ENCODE results near the gene XPC.
A peak's percentile ranks its signal among the peaks of the same experiment; 100 is the strongest.

Gene XPC

DNA sequence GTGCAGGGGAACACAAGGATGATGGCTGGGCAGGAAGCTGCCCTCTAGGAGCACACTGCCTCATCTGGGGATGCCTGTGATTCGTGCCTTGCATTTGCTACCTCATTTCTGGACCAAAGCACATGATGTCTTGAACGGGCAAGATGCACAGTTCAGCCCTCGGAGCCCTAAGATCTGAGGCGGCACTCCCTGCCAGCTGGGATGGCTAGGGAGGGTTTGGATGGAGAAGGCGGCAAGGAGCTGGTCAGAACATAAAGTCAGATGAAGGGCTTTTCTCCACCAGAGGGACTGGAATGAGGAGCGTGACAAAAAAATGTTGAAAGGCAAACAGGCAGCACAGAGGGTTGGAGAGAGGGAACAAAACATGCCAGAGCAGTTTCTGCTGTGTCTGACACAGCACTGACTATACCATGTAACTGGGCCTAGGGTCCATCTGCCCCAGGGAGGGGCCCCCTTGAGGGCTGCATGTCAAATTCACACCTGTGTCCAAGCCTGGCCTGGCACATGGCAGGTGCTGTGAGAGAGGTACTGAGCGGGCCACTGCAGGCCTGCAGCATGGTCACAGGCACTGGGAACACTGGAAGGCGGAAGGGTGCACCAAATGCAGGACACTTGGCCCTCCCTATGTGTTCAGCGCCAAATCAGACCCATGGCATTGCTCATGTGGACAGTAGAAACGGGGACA, 31.9 kb downstream of the XPC start:
- peak; percentile 47 for DNase-seq

DNA sequence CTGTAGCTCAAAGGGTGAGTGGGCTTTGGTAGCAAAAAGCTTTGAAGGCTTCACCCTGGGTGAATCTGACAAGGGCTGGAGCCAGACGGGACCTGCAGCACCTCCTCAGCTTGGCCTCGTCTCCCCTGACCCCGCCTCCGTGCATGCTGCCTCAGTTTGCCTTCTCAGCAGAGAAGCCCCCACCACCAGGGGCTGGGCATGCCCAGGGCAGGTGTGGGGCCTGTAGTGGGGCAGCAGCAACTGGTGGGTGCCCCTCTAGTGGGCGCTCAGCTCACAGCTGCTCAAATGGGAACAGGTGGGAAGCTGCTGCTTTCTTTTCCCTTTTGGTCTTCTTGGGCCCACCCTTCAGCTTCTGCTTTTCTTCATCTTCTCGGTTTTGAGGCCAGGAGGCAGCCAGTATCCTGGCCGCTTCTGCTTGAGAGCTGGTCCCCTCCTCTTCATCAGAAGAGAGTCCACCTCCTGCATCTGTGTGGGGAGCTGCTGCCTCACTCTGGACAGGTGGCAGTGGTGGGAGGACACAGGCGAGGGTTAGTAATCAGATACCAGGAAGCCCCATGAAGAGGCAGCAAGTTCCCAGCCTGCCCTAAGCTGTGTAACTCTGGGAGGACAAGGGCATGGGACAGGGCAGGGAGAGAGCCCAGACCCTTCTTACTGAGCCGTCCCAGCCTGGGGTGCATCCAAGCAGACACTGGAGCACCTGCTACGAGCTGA, 32.6 kb downstream of the XPC start:
- peak; percentile 55 for DNase-seq

DNA sequence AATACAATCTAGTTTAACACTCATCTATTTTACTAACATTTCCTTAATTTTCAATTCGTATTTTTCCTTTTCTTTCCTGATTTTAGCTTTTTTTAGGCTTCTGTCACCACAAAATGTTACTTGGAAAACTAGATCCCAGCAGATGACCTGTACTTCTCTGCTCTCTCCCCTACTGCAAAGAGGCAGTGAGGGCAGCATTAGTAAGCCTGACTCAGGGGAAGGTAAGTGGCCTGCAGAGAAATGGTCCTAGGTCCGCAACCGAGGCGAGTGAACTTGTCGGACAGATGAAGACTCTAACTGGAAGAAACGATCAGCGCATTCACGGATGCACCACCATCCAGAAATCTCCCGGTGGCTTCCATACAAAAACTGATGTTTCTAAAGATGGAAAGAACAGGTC, 33.2 kb downstream of the XPC start:
- peak; percentile 65 for DNase-seq

DNA sequence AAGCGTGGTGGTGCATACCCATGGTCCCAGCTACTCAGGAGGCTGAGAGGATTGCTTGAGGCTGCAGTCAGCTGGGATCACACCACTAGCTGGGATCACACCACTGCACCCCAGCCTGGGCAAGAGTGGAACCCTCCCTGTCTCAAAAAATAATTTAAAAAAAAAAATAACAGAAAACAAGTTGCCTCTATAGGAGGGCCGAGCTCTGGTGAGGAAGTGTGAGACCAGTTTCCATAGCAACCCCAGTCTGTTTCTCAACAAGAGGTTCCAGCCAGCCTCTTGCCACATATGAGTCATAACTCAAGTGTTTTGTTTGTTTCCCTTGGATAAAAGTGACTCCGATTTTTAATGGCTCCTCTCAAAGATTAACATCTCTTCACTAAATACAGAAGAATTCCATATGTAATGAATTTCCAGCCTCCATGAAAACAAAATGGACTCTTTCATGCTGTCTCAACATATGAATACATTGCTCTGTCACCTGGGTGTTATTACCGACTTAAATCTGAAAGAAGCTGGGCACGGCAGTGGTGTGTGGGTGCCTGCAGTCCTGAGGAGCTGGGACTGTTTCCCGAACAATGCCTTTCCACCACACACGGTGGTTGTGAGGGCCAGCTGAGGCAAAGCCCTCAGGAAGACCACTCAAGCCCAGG, 33.9 kb downstream of the XPC start:
- peak; percentile 92 for DNase-seq

DNA sequence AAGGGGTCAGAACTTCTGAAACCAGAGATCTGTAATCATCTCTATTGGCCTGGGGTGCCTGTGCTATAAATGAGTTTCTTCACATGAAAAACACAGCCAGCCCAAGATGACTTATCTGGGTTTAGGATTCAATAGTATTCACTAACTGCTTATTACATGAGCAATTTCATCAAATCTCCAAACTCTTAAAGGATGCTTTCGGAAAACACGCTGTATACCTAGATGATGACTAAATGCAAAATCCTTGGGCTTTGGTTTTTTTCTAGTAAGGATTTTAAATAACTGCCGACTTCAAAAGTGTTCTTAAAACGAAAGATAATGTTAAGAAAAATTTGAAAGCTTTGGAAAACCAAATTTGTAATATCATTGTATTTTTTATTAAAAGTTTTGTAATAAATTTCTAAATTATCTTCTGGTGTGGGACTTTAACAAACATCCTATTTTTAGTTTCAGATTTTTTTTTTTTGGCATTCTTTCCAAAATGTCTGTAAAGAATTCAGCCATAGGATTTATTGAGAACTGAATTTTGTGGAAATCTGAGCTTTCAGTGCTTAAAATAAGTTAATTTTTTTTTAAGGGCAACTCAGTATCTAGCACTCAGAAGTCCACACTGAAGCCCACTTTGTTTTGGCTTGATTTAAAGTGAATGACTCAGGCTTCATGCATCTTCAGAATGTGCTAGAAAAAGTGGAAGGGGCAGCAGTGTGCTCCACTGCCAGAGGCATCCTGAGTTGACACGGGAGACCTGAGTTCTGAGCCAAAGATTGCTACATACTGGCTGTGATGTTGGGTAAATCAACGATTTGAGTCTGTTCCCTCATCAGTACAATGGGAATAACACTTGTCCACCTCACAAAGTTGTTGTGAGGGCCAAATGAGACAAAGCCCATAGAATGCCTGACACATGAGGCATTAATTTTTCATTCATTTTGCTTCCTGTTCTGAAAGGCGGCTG, 34.9 kb downstream of the XPC start:
- DNase-seq: peak; percentile 93

DNA sequence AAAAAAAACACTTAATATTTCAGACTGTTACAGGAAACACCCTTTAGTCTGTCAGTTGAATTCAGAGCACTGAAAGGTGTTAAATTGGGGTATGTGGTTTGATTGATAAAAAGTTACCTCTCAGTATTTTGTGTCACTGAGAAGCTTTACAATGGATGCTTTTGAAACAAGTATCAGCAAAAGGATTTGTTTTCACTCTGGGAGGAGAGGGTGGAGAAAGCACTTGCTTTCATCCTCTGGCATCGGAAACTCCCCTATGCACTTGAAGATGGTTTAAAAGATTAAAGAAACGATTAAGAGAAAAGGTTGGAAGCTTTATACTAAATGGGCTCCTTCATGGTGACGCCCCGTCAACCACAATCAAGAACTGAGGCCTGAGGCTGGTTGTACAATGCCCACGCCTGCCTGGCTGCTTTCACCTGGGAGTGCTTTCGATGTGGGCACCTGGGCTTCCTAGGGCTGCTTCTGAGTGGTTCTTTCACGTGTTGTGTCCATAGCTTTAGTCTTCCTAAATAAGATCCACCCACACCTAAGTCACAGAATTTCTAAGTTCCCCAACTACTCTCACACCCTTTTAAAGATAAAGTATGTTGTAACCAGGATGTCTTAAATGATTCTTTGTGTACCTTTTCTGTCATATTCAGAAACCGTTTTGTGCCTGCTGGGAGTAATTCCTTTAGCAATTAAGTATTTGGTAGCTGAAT, 35.7 kb downstream of the XPC start:
- DNase-seq: no peak

DNA sequence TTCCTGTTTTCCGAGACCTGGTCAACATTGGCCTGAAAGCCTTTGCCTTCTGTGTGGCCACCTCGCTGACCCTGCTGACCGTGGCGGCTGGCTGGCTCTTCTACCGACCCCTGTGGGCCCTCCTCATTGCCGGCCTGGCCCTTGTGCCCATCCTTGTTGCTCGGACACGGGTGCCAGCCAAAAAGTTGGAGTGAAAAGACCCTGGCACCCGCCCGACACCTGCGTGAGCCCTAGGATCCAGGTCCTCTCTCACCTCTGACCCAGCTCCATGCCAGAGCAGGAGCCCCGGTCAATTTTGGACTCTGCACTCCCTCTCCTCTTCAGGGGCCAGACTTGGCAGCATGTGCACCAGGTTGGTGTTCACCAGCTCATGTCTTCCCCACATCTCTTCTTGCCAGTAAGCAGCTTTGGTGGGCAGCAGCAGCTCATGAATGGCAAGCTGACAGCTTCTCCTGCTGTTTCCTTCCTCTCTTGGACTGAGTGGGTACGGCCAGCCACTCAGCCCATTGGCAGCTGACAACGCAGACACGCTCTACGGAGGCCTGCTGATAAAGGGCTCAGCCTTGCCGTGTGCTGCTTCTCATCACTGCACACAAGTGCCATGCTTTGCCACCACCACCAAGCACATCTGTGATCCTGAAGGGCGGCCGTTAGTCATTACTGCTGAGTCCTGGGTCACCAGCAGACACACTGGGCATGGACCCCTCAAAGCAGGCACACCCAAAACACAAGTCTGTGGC, 36.6 kb downstream of the XPC start:
- no peak for DNase-seq

DNA sequence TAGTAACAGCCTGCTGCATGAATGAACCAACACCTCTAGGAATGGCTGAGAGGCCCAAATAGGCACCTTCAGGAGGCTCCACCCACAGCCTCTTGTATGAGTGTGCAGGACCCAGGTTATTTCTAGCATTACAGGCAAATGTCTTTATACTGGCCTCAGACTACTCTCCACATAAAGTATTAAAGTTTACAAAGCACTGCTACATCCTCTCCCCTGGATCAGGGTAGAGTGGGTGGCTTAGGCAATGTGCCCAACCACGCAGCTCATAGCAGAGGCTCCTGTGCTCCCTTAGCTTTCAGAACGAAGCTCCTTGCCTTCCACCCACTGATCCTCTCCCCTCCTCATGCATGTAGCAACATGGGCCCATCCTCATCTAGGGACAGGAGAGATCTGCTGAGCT, 37.3 kb downstream of the XPC start:
- no peak for DNase-seq

DNA sequence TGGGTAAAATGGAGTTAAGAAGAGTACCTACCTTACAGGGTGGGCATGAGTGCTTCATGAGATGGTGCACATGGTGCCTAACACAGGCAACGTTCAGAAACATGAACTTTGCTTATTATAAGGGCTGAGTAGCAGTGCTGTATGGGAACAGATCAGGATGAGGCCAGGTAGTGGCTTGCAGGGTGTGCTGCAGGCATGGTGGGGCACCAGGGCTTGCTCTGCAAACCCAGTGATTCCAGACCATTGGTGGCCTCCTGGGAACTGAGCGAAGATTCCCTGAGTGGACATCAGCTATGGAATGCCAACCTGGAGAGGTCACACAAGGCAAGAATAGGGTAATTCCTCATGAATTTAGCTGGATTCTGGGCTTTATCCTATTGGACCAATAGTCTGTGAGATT, 37.7 kb downstream of the XPC start:
- no peak for DNase-seq

DNA sequence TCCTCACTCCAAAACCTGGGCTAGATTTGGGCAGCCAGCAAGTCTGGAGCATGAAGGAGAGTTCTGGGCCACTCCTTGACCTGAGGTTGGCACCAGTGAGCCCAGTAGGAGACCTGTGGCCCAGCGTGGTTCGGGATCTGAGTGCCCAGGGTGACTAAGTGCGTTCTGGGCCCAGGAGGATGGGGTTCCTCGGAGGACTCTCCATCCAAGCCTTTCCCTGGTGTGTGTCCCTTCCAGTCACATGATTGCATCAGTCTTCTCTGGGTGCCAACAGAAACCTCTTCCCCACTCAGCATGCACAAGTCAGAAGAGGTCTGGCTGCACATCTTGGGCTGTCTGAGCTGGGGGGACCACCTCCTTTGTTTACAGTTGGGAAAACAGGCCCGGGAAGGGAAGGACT, 38.6 kb downstream of the XPC start:
- DNase-seq: no peak

DNA sequence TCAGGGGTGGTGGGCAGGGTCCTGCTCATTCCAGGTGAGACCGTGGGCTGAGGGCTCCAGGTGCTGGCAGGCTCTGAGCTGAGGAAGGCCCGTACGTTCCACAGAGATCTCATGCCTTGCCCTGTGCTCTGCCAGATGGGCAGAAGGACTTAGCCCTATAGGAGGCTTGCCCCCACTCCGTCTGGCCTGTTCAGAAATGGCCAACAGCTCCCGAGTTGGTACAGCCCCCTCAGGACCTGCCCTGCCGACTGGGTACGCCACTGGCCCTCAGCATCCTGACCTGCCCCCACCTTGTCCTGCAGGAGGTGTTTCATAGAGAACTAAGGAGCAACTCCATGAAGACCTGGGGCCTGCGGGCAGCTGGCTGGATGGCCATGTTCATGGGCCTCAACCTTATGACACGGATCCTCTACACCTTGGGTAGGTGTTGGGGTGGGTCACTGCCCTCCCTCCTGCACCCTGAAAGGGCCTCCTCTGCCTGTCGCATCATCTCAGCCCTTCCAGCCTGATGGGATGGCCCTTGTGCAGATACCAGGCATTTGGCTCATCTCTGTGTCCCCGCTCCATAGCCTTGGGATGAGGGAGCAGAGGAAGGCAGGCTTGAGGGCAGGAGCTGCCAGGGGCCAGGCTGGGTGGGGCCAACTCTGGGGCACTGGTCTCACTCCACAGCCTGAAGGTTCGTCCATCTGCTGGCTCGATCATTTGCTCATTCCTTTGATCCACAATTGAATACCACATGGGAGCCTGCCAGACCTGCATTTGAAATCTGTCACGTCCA, 39.3 kb downstream of the XPC start:
- no peak for DNase-seq

DNA sequence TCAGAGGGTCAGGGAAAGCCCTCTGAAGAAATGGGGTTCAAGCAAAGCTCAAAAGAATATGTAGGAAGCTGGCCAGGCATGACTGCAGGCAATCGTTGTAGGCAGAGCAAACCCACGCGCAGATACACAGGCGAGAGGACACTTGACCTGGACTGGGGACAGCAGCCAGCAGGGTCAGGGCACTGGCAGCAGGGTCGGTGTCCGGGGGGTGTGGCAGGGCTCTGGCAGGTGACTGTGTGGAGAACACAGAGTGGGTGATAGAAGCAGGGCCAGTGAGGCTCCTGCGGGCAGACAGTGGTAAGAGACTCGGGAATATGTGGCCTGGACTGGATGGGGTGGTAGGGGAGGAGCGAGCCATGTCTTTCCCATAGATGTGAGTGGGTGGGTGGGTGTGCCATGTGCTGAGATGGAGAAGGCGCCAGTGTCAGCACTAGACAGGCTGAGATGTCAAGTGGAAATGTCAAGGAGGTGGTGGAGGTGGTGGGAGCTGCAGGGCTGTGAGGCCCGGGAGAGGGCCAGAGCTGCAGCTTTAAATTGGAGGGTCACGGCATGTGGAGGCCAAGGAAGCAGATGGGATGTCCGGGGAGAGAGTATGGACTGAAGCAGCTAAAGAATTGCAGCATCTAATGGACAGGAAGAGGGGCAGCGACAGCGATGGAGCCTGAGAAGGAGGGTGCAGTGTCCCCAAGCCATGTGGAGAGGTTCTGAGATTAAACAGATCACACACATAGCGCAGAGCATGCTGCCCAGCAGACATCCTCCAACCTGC, 40.1 kb downstream of the XPC start:
- DNase-seq: no peak

DNA sequence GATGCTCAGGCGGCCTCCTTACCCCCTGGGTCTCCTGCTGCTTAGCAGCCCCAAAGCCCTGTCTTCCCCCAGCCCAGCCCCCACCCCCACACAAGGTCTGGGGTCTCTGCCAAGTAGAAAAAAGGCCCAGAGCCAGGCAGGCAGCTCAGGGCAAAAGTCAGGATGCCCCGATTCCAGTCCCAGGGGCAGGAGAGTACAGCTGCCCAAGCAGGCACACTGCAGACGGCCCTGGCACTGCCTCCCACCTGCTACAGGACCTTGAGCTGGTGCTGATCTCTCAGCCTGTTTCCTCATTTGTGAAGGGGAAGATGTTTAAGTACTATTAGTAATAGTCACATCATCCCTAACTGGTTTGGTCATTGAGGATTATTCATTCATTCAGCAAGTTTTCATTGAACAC, 41.0 kb downstream of the XPC start:
- DNase-seq: no peak

DNA sequence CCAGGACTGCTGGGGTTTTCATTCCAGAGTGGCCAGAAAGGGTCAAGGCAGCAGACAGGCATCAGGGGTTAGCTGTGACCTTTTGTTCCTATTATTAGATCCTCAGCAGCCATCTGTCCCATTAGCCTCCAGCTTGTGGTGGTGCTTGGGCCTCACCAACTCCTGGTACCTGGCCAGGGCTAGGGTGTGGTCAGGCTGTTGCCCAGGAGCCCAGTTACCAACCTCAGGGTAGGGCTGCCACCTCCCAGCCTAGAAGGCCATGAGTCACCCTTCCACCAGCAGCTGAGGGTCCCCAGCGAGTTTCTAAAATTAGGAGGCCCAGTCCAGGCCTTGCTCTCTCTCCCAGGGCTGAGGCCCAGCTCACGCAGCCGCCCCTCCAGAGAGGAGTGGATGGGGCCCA, 41.4 kb downstream of the XPC start:
- DNase-seq: no peak

DNA sequence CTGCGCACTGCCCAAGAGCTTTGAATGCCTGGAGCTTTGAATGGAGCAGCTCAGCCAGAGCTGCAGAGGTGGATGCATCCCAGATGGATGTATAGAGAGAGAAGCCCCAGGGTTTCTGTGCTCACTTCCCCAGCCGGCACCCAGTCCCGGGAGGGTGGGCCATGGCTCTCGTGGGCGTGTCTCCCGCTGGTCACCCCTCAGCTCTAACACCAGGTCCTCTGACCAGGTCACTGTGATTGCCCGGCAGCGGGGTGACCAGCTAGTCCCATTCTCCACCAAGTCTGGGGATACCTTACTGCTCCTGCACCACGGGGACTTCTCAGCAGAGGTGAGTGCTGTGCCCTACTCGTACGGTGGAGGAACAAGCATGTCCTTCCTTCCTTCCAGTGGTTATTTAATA, 42.8 kb downstream of the XPC start:
- DNase-seq: no peak

DNA sequence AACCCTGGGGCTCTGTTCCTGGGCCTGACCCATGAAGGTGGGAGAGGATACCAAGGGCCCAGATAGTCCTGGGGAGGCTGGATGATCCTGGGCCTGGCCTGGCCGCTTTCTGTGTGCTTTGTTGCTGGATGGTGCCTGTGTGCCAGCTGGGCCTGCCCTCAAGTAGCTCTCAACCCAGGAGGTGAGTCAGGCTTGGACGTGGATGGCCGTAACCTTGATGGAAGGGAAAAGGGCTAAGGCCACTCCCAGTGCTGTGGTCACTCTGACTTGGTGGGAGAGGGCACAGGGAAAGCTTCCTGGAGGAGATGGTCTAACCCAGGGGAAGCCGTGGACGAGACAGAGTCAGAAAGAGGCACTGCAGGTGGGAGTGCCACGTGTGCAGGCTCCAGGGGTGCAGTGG, 44.1 kb downstream of the XPC start:
- DNase-seq: no peak

DNA sequence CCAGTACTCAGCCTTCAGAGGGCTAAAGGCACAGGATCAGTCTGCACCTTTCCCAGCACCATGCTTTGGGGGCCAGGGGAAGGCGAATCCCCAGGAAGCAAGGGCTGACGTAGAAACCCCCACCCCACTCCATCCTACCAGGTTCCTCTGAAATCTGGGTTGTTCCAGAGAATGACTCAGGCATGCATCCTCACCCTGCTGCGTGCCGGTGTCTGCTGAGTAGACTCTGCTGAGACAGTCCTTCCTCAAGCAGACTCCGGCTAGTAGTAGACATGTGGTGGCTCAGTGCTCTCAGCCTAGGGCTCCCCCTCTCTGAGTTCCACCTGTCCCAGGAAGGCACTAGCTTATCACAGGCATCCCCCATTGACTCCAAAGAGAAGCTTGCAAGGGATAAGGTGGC, 44.5 kb downstream of the XPC start:
- DNase-seq: no peak

DNA sequence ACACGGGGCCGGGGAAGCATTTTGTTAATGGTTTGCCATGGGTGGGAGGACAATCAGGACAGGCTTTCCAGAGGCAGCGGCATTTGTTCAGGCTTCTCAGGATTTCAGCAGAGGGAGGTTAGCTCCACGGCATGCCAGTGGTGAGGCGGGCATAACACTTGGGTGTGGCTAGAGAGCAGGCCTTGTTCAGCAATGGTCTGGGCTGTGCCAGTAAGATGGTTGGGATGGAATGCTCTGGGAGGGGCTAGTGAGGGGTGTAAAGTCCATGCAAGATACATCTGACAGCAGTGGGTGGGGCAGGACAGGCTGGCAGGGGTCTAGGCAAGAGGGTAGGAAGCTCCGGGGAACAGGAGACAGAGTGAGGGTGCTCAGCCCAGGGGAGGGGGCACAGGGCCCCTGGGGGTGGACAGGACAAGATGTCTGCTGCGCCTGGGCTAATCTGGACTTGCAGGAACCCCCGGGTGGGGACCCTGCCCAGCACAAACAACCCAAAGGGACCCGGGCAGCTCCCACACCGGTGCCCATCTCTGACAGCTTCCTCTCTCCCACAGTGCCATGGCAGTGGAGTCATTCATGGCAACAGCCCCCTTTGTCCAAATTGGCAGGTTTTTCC, 45.1 kb downstream of the XPC start:
- DNase-seq: no peak

DNA sequence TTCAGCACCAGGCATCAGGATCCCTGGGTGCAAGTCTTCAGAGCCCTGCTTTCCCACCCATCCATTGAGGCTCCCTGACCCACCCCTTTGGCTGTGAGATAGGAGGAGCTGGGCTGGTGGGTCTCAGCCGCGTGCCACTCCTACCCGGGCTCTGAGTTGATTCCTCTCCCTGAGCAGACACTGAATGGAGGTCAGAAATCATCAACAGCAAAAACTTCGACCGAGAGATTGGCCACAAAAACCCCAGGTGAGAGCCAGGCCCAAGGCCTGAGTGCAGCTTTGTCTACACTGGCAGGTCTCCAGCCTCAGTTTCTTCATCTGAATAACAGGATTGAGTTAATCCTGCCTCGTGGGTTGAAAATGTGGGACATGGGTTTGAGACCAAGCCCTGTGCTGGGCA, 45.7 kb downstream of the XPC start:
- DNase-seq: no peak

DNA sequence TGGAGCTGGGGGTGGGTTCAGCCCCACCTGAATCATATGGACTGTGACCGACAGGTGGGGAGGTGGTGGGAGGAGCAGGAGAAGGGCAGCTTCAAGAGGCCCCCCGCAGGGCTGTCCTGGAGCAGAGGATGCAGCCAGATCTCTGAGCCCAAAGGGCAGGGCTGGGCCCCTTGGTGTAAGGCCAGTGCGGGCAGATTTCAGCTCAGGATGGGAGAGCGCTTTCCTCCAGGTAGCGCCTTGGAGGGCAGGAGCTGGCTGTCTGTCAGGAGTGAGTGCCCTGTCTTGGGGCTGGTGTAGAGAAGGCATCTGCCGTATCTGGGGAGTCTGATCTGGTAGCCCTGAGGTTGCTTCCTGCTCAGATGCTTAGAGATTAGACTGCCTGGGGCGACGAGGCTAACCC, 46.3 kb downstream of the XPC start:
- no peak for DNase-seq

Measured in islet precursor cell (in vitro differentiated cells).